KG1 (cell line): ENCODE results near the gene CALCOCO2.

Experiments used
- DNase-seq: peaks from one replicate; lab custom pipeline; 2025; lab: John Stamatoyannopoulos, UW

CALCOCO2 gene

GRCh38 chr17:48873696-48874443, 43.0 kb downstream of the CALCOCO2 start:
- no peak for DNase-seq

GRCh38 chr17:48878920-48879898, 48.4 kb downstream of the CALCOCO2 start:
- DNase-seq = peak; percentile 42

GRCh38 chr17:48882272-48882671, 51.4 kb downstream of the CALCOCO2 start:
- DNase-seq = no peak

GRCh38 chr17:48883171-48883570, 52.3 kb downstream of the CALCOCO2 start:
- DNase-seq = no peak

- no peak for DNase-seq
Measured at GRCh38 chr17:48890086-48890485, 59.3 kb downstream of the CALCOCO2 start.

- DNase-seq = no peak
Measured at GRCh38 chr17:48892940-48893645, 62.3 kb downstream of the CALCOCO2 start.

GRCh38 chr17:48893646-48894508, 63.0 kb downstream of the CALCOCO2 start:
- no peak for DNase-seq

GRCh38 chr17:48894886-48895285, 64.1 kb downstream of the CALCOCO2 start:
- DNase-seq = no peak

GRCh38 chr17:48901241-48901640, 70.4 kb downstream of the CALCOCO2 start:
- no peak for DNase-seq

- DNase-seq = no peak
Measured at GRCh38 chr17:48903401-48903800, 72.6 kb downstream of the CALCOCO2 start.

- no peak for DNase-seq
Measured at GRCh38 chr17:48904428-48904827, 73.6 kb downstream of the CALCOCO2 start.

- DNase-seq = no peak
Measured at GRCh38 chr17:48905987-48906515, 75.2 kb downstream of the CALCOCO2 start.

GRCh38 chr17:48907713-48908046, 76.8 kb downstream of the CALCOCO2 start:
- DNase-seq = no peak

GRCh38 chr17:48908047-48908843, 77.4 kb downstream of the CALCOCO2 start, which contains the start of gene UBE2Z:
Gene UBE2Z (plus strand): TSS chr17:48908407. CDS start chr17:48908504, 97 bp downstream.
- peak; percentile 90 for DNase-seq

GRCh38 chr17:48908853-48909394, 78.1 kb downstream of the CALCOCO2 start:
- DNase-seq = peak; percentile 53

GRCh38 chr17:48909783-48910182, 78.9 kb downstream of the CALCOCO2 start:
- no peak for DNase-seq

- no peak for DNase-seq
Measured at GRCh38 chr17:48910370-48910769, 79.5 kb downstream of the CALCOCO2 start.

- DNase-seq = no peak
Measured at GRCh38 chr17:48912476-48912875, 81.6 kb downstream of the CALCOCO2 start.
